Smooth muscle cell (in vitro differentiated cells): ENCODE data around the gene LRRC3. TPM values are rescaled to one million over a fixed set of nuclear protein-coding genes. Genes with fewer than 3 reads are reported as not detected.

Source experiments
- DNase-seq: peaks from one replicate; lab custom pipeline; 2025; ENCODE audit not compliant: unreplicated experiment; lab: John Stamatoyannopoulos, UW
- H2AFZ ChIP-seq: fragments of 200-600 bp; sonication (generic); 2 replicates; pipeline ENCODE4 v1.6.0; 2016; ENCODE audit warnings: antibody characterized with exemption, low read depth, mild to moderate bottlenecking
- H3F3A ChIP-seq: fragments of 200-600 bp; sonication (generic); 2 replicates; pipeline ENCODE4 v1.6.0; 2017; ENCODE audit warnings: antibody characterized with exemption, low read depth
- H3K27ac ChIP-seq: fragments of 200-600 bp; sonication (generic); 2 replicates; pipeline ENCODE4 v1.5.1; 2016; ENCODE audit warnings: low read depth, mild to moderate bottlenecking
- H3K27me3 ChIP-seq: fragments of 200-600 bp; sonication (generic); 2 replicates; pipeline ENCODE4 v1.6.1; 2016; ENCODE audit warnings: low read depth, mild to moderate bottlenecking
- H3K36me3 ChIP-seq: fragments of 200-600 bp; sonication (generic); 2 replicates; pipeline ENCODE4 v1.5.1; 2016; ENCODE audit warnings: low read depth
- H3K4me1 ChIP-seq: fragments of 200-600 bp; sonication (generic); 2 replicates; pipeline ENCODE4 v1.5.1; 2016; ENCODE audit warnings: low read depth
- H3K4me2 ChIP-seq: fragments of 200-600 bp; sonication (generic); 2 replicates; pipeline ENCODE4 v1.6.0; 2016; ENCODE audit warnings: mild to moderate bottlenecking
- H3K4me3 ChIP-seq: fragments of 200-600 bp; sonication (generic); 2 replicates; pipeline ENCODE4 v1.5.1; 2016; ENCODE audit warnings: mild to moderate bottlenecking
- H3K79me2 ChIP-seq: fragments of 200-600 bp; sonication (generic); 2 replicates; pipeline ENCODE4 v1.6.0; 2016; ENCODE audit warnings: low read depth, mild to moderate bottlenecking
- H3K9ac ChIP-seq: fragments of 200-600 bp; sonication (generic); 2 replicates; pipeline ENCODE4 v1.6.0; 2016; ENCODE audit warnings: low read depth
- H3K9me3 ChIP-seq: fragments of 200-600 bp; sonication (generic); replicated peaks from 2 replicates; pipeline ENCODE4 v1.5.1; 2016; ENCODE audit warnings: low read depth
- H4K20me1 ChIP-seq: fragments of 200-600 bp; sonication (generic); 2 replicates; pipeline ENCODE4 v1.6.0; 2016; ENCODE audit warnings: low read depth
- CTCF ChIP-seq: fragments of 200-600 bp; sonication (generic); IDR thresholded peaks from 2 replicates; pipeline ENCODE4 v1.5.1; 2017; ENCODE audit warnings: borderline replicate concordance, mild to moderate bottlenecking, antibody characterized with exemption; ENCODE audit not compliant: insufficient read depth, poor library complexity, severe bottlenecking
- WGBS: methylation state at CpG from one replicate; pipeline ENCODE4 v1.1.7; 2016; ENCODE audit warnings: low lambda C conversion rate; 5-methylcytosine and 5-hydroxymethylcytosine counted together
- polyA plus RNA-seq: library from polyadenylated mRNA; unstranded; fragments of >200 nt; fragmentation: Nextera tagmentation; extraction: Ambion mirVana; gene quantifications from 2 replicates; pipeline ENCODE4 v1.2.1, GENCODE V29; 2016
- total RNA-seq: library from RNA; depleted of rRNA; stranded (reverse); fragments of >200 nt; gene quantifications from 2 replicates; pipeline ENCODE4 v1.2.3, GENCODE V29; 2014

Gene LRRC3
- total and polyA plus RNA-seq, 2 experiments from 2014 or later = 4.9 to 5.3 TPM

- Histone ChIP-seq H3K9ac (no peak overlapping the region), H3K4me1 (no peaks in the 10 kb centered on the region), H3K36me3 (no peaks in the 10 kb centered on the region), H3K27me3 (no peaks in the 10 kb centered on the region), H3K27ac (no peak overlapping the region), H4K20me1 (no peaks in the 10 kb centered on the region), H3K9me3 (no peaks in the 10 kb centered on the region), H3K79me2 (no peaks in the 10 kb centered on the region), H3K4me3 (no peak overlapping the region), H3K4me2 (no peak overlapping the region), H2AFZ (no peak overlapping the region), H3F3A (no peaks in the 10 kb centered on the region)
- TF ChIP-seq CTCF = no peak
- DNase-seq = no peak
- 98% methylated on average over 19 of the region's 19 CpGs for WGBS
These were observed 35.1 kb downstream of the LRRC3 start for GRCh38 chr21:44490405-44490804.

- Histone ChIP-seq H3K9me3 (no peaks in the 10 kb centered on the region), H3F3A (no peaks in the 10 kb centered on the region), H3K4me2 (no peak overlapping the region), H4K20me1 (no peaks in the 10 kb centered on the region), H3K79me2 (no peaks in the 10 kb centered on the region), H3K27me3 (no peaks in the 10 kb centered on the region), H3K27ac (no peak overlapping the region), H3K4me1 (no peaks in the 10 kb centered on the region), H2AFZ (no peak overlapping the region), H3K9ac (no peak overlapping the region), H3K4me3 (no peak overlapping the region), H3K36me3 (no peaks in the 10 kb centered on the region)
- no peak for DNase-seq
- 95% methylated on average over 9 of the region's 9 CpGs for WGBS
- no peak for TF ChIP-seq CTCF
These were observed 35.5 kb downstream of the LRRC3 start for GRCh38 chr21:44490816-44491215.

GRCh38 chr21:44492567-44493385, 37.5 kb downstream of the LRRC3 start:
- H3K4me2 ChIP-seq = no peak overlapping the region
- no peak overlapping the region for H3K4me3 ChIP-seq
- peak overlapping the region; percentile 6 for H3K9ac ChIP-seq
- H3K27me3 ChIP-seq = no peaks in the 10 kb centered on the region
- H3K79me2 ChIP-seq = no peaks in the 10 kb centered on the region
- TF ChIP-seq CTCF = no peak
- H3K9me3 ChIP-seq = no peaks in the 10 kb centered on the region
- H3K4me1 ChIP-seq = peaks cover 7% of the 10 kb centered on the region
- peak overlapping the region; percentile 58 for H3K27ac ChIP-seq
- WGBS = 95% methylated on average over 9 of the region's 9 CpGs
- H4K20me1 ChIP-seq = no peaks in the 10 kb centered on the region
- no peak overlapping the region for H2AFZ ChIP-seq
- DNase-seq = no peak
- H3K36me3 ChIP-seq = no peaks in the 10 kb centered on the region
- no peaks in the 10 kb centered on the region for H3F3A ChIP-seq

- DNase-seq = no peak
- Histone ChIP-seq H2AFZ (no peak overlapping the region), H3K4me2 (no peak overlapping the region), H3K27ac (no peak overlapping the region), H3K36me3 (no peaks in the 10 kb centered on the region), H4K20me1 (no peaks in the 10 kb centered on the region), H3K27me3 (no peaks in the 10 kb centered on the region), H3K4me1 (peaks cover 7% of the 10 kb centered on the region), H3F3A (no peaks in the 10 kb centered on the region), H3K79me2 (no peaks in the 10 kb centered on the region), H3K9me3 (no peaks in the 10 kb centered on the region), H3K9ac (no peak overlapping the region), H3K4me3 (no peak overlapping the region)
- TF ChIP-seq CTCF = no peak
- WGBS = 98% methylated on average over 17 of the region's 17 CpGs
These were observed 39.1 kb downstream of the LRRC3 start for GRCh38 chr21:44494418-44494817.
